ENCODE measurements around the gene MROH8.
A peak's percentile ranks its signal among the peaks of the same experiment; 100 is the strongest.

MROH8 gene

DNA sequence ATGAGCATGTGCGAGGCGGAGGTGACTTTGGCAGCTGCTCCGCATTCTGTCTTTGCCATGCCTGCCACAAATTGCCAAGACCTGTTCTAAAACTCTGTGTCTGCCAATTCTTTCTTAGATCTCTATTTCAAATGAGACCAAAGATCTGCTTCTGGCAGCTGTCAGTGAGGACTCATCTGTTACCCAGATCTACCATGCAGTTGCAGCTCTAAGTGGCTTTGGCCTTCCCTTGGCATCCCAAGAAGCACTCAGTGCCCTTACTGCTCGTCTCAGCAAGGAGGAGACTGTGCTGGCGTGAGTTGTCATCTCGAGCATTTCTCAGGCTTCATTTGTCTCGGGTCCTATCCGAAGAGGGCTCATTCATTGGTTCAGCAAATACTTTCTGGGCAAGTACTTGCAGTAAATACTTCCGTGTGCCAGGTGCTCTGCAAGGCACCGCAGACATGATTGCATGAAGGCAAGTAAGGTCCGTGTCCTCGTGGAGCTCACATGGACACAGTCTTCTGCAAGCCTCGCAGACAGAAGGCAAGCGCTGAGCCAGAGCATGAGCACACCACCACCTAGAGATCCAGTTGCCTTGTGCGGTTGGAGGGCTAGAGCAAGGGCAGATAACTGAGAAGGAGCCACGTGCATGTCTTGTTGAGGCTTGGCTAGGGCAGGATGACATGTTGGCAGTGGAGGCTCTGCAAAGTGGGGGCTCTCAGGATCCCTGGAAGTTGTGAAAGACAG lies 19.7 kb upstream of the MROH8 start:
- no peak for DNase-seq (ENCODE audit: low spot score)

DNA sequence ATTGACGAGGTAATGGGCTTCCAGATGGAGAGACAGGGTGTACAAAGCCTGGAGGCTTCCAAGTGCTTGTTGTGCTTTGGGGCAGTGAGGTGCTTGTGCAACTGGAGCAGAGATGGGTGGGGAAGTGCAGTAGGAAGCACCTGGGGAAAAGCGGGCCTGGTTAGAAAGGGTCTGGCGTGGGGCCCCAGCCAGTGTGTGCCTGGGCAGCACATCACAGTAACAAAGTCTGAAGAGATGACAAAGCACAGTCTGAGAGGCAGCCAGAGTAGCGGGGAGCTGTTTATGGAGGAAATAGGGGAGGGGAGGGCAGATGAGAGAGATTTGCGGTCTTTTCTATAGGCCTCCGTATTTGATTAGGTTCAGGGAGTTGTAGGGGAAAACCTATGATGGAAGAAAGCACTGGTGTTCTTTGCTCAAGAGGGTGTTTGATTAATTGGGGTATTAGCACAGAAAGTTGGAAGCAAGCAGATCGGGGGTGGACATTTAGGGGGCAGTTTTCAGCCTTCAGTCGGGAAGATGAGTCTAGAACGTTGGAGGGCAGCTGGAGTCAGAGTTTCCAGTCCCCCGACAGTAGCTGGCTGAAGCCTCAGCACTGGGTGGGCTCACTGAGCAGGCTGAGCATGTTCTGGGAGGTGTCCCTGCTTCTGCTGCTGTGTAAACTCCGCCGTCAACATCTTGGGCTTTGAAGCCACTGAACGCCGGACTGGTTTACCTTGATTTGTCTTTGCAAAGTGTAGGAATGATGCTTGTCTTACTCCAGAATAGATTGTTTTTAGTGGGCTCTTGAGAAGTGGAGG lies 15.5 kb upstream of the MROH8 start:
- DNase-seq (ENCODE audit: low spot score) = no peak

DNA sequence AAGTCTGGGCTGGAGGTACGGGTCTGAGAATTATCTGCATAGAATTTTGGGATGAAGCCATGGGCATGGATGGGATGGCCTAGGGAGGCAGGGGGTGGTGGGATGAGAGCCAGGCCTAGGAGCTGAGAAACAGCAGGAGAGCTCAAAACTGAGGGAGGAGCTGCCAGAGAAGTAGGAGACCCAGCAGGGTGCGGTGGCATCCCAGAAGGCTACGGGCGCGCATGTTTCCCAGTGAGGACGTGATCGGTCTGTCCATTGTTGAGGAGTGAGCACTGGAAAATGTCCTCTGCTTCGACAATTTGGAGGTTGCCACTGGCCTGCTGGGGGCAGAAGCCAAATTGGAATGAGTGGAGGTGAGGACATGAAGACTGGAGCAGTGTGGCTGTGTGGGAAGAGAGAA lies 14.5 kb upstream of the MROH8 start:
- no peak for DNase-seq (ENCODE audit: low spot score)

DNA sequence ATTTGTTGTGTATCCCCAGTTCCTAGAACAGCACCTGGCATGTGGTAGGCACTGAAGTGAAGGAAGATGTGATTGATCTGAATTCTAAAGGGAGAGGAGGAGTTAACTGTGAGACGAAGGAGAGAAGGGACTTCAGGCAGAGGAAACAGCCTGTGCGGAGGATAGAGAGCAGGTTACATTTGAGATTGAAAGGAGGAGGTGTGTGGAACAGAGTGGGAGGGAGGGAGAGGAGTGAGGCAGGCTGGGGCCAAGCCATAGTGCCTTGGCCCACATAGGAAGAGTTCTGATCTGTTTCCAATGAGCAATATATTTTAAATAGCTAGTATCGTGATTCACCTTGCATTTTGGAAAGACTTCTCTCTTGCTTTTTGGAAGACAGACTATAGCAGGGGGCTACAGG lies 13.9 kb upstream of the MROH8 start:
- DNase-seq (ENCODE audit: low spot score) = no peak

DNA sequence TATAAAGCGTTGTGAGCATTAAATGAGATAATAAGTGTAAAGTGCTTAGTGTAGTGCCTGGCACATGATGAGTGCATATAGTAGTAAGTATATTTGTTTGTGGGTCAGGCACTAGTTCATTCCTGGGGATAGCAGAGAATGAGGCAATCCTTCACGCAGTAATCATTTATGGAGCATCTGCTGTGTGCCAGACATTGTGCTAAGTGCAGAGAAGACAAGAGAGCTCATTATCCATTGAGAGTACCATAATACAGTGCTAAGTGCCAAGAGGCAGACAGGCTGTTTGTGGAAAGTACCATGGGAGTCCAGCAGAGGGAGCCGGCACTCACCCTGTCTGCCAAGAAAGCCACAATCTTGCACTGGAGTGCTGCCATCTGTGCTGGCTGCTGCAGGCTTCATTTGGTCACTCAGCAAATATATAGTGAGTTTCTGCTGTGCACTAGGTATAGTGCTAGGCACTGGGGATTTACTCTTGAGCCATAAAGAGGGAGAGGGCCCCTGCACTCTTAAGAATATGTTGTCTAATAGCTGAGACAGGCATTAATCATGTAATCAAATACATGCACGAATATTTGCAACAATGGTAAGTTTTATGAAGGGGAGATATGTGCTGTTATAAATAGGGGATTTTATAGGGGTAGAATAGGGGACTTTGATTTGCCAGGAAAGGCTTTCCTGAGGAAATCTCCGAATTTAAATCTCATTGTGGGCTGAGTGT lies 12.9 kb upstream of the MROH8 start:
- peak; percentile 89 for DNase-seq (ENCODE audit: low spot score)

DNA sequence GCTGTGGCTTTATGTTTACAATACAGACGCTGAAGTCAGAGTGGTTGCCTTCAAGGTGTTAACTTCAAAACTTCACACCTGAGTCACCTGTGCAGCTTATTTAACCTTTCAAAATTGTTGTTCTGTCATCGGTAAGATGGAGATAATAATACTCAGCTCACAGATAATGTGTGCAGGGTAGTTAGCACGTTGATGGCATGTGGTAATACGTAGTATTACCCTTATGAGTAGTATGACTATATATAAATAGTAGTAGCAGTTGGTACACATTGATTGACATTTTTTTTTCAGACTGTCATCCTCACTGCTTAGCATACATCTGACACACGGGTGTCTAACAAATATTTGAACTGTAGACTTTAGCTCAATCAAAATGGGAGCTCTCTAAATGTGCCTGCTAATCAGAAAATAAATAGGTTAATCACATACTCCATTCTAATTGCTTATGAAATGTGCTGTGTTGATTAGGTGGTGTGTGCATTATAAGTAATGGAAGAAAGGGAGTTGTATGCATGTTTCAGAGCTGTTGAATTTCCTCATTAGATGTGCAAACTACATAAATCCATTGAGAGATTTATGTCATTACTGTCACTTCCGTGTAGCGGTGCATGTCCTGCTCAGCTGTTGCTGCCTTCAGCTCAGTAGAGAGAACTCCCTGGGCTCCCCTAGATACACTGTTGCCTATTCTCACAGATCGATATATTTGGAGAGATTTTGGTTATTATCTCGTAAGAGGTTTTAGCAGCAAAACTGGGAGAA lies 11.2 kb upstream of the MROH8 start:
- no peak for DNase-seq (ENCODE audit: low spot score)

DNA sequence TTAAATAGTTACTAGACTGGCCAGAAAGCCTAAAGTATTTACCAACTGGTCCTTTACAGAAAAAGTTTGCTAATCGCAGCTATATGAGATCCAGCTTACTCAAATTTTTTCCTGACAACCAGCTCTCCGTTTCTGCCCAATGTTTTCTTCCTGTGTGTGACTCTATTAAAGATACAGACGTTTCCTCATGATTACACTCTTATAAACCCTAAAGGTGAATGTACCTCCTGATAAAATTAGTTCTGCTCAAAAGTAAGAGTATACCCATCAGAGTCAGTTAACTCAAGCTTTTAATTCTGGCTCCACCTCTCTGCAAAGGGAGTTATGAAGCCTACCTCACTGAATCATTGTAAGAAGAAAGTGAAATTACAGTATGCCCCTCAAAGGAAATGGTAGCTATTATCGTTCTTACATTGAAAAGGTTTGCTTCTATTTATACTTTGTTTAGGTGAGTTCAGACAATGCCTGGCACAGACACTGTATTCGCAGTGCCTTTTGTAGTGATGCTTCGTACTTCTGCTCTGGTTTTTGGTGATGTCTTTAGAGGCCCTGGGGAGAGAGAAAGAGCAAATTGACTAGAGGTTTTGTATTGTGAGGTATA lies 10.2 kb upstream of the MROH8 start:
- DNase-seq (ENCODE audit: low spot score) = no peak

DNA sequence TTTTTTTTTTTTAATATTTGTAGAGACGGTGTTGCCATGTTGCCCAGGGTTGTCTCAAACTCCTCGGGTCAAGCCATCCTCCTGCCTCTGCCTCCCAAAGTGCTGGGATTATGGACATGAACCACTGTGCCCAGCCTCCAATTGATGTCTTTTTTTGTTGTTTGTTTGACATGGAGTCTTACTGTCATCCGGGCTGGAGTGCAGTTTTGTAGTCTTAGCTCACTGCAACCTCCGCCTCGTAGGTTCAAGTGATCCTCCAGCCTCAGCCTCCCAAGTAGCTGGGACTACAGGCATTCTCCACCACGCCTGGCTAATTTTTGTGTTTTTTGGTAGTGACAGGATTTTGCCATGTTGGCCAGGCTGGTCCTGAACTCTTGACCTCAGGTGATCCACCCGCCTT lies 9.4 kb upstream of the MROH8 start:
- no peak for DNase-seq (ENCODE audit: low spot score)

DNA sequence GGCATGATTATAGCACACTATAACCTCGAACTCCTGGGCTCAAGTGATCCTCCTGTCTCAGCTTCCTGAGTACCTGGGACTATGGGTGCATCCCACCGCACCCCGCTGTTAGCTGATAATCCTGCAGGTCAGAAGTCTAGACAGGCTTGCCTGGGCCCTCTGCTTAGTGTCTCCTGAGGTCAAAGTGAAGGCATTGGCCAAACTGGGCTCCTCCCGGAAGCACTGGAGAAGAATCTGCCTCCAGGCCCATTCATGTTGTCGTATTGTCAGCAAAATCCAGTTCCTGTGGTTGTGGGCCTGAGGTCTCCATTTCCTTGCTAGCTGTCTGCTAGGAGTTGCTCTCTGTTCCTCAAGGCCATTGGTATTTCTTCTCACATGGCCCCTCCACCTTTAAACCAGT lies 6.3 kb upstream of the MROH8 start:
- no peak for DNase-seq (ENCODE audit: low spot score)

DNA sequence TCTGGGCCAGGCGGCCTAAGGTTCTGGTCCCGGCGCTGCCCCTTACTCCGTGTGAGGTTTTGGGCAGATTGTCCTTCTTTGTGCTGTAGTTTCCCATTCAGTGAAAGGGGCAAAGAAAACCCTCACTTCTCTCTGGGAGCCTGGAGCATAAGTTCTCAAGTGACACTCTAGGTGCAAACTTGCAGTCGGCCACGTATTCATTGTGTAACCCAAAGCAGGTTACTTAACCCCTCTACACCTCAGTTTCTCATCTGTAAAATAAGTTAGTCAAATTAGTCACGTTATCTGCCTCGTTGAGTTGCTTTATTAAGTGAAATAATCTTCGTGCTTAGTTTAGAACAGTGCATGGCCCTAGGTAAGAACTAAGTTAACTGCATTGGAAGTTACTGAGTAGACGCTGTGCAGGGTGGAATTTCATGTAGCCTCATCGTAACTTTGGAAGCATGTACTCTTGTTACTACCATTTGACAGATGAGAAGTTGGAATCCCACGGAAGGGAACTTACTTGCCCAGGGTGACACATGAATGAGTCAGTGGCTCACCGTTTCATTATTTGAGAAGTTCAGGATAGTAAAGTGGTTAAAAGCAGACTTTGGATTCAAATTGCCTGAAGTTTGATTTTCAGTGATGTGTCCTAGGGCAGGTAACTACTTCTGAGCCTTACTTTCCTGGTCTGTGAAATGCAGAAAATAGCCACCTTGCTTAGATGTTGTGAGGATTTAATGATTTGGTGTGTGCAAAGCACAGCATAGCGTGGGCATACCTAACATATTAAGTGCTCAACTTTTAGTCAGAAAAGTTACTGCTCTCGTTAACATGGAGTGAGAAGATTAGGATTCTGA lies 556 bp upstream of the MROH8 start:
- no peak for DNase-seq (ENCODE audit: low spot score)

DNA sequence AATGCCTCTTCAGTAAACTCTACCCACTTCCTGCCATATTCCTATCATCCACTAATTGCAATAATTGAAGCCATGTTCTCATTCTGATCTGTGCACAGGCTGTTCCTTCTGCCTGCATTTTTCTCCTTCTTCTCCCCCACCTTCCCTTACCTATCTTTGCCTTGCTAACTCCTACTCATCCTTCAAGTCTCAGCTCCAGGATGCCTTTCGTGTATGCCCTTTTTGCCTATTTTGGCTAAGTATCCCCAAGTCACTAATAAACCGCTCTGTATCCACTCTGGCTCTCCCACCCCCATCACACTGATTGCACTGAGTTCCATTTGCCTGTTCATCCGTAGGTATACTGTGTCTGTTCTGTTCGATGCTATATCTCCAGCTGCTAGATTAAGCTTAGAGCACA lies 6.5 kb downstream of the MROH8 start:
- DNase-seq (ENCODE audit: low spot score) = no peak

DNA sequence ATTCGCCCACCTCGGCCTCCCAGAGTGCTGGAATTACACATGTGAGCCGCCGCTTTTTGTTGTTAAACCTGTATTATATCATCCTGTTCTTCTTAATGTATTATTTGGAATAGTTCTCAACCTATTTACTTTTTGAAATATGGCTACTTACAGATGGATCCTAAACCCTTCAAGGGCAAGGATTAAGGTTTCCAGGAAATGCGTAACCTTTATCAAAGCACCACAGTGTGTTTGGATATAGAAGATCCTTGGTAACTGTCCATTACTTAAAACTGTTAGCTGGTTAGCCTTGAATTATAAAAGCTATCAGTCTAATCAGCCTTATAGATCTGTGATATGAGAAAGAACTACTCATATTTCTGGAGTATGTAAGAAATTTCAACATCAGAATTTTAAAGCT lies 12.5 kb downstream of the MROH8 start:
- no peak for DNase-seq (ENCODE audit: low spot score)

DNA sequence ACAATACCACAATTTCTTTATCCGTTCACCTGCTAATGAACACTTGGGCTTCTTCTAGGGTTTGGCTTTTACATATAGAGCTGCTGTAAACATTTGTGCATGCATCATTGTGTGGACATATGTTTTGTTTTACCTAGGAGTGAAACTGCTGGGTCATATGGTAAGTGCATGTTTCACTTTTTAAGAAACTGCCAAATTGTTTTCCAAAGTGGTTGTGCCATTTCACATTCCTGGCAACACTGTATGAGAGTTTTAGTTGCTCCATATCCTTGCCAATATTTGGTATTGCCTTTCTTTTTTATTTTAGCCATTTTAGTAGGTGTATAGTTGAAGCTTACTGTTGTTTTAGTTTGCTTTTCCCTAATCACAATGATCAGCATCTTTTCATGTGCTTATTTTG lies 14.3 kb downstream of the MROH8 start:
- no peak for DNase-seq (ENCODE audit: low spot score)

DNA sequence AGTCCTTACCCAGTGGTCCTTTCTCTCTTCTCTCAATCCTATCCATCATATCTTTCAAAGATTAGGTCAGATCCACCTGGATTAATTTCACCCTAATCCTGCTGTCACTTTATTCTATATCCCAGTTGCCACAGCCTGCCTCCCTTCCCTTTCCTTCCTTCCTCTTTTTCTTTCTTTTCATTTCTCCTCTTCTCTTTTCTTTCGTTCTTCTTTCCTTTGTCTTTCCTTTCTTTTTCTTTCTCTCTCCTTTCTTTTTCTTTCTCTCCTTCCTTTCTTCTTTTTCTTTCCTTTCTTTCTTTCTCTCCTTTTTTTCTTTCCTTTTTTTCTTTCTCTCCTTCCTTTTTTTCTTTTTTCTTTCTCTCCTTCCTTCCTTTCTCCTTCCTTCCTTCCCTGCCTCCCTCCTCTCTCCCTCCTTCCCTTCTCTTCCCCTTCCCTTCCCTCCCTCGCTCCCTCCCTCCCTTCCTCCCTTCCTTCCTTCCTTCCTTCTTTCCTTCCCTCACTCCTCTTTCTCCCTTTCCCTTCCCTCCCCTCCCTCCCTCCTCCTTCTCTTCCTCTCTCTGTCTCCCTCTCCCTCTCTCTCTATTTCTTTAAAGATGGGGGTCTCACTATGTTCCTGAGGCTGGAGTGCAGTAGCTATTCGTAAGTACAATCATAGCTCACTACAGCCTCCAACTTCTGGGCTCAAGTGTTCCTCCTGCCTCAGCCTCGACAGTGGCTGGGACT lies 15.4 kb downstream of the MROH8 start:
- no peak for DNase-seq (ENCODE audit: low spot score)

DNA sequence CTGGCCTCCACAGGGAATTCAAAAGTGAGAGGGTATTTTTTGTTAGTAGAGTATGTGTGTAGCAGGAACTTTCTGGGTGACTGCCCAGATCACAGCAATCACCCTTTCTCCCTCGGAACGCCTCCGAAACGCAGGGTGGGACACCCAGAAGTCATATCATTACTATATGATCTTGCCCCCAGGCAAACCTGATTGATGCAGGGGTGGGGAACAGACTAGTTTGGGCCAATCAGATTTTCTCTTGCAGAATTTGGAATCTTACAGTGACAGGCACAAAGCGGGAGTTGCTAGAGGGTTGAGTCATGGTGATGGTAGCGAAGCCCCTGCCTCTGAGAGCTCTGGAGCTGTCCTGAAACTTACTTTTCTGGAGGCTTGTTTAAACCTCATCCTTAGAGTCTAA lies 16.7 kb downstream of the MROH8 start:
- no peak for DNase-seq (ENCODE audit: low spot score)

DNA sequence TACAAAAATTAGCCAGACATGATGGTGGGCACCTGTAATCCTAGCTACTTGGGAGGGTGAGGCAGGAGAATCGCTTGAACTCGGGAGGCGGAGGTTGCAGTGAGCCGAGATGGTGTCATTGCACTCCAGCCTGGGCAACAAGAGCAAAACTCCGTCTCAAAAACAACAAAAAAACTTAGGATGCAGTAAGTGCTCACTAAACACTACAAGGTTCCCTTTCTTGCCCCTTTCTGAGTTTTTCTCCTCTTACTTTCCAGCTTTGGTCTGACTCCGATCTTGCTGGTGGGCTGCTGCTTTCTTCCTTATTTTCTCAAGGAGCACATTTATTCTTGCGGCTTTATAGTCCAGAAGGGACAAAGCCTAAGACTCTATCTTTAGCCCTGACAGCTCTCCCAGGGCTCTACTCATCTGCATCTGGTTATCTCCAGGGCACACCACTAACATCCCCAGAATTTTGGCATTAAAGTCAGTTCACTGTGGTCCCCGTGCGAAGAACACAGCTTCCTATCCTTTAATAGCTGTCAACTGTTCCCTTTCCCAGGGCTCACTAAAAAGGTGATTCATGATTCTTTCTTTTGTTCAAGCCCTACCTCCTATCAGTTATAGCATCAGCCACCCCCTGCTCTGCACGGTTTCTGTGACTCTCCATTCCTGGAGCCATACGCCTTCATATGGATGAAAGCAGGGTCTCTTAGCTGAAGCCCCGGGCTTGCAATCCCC lies 17.4 kb downstream of the MROH8 start:
- no peak for DNase-seq (ENCODE audit: low spot score)

DNA sequence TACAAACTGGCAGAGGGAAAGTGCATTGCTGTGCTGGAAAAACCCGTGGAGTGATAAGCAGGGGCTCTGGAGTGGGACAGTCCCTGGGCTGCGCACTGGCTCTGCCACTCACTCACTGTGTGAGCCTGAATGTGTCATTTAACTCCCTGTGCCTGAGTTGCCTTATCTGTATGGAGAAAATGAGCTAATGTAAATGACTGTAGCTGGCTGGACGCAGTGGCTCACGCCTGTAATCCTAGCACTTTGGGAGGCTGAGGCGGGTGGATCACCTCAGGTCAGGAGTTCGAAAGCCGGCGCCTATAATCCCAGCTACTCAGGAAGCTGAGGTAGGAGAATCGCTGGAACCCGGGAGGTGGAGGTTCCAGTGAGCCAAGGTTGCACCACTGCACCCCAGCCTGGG lies 18.7 kb downstream of the MROH8 start:
- DNase-seq (ENCODE audit: low spot score) = no peak

DNA sequence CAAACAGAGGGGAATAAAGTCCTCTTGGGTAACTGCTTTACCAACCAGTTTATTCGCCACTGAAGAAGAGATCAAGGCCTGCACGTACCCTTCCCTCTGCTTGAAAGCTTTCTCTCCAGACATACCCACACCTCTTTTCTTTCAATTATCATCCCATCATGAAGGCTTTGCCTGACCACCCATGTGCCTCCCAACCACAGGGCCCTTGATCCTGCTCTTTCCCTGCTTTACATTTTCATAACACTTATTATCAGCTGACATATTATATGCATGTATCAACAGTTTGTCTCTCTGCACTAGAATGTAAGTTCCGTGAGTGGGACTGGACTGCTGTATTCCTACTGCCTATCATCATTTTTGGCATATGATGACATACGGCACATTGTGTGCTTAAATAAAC lies 21.1 kb downstream of the MROH8 start:
- DNase-seq (ENCODE audit: low spot score) = no peak

DNA sequence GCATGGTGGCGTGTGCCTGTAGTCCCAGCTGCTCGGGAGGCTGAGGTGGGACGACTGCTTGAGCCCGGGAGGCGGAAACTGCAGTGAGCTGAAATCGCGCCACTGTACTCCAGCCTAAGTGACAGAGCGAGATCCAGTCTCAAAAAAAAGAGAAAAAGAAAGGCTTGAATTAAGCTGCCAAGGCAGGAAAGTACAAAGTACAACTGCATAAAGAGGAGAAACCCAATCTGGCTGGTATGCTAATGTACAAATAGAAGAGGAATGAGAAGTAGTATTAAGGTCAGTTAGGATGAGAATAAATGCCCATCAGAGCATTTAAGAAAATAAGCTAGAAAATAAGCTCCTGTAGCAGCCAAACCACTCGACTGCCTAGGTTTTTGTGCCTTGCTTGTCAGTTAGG lies 23.4 kb downstream of the MROH8 start:
- DNase-seq (ENCODE audit: low spot score) = no peak
